CD4-positive, CD25-positive, alpha-beta regulatory T cell (primary cell): ENCODE data around the gene TRIO. TPM values are rescaled to one million over a fixed set of nuclear protein-coding genes. Genes with fewer than 3 reads are reported as not detected.

Experiments
- ATAC-seq, 2 donors: fragments of 150-1000 bp; cut with Tn5 transposase; one replicate each; pipeline ENCODE4 v1.10.0; 2021; ENCODE audit warnings: low read depth in 2 of 2, moderate number of reproducible peaks in 2 of 2, moderate library complexity in 1 of 2
- DNase-seq, 3 donors: peaks; one replicate each; pipeline versions ENCODE4 v3.0.0 to v3.0.0-alpha.2; 2012 to 2022; ENCODE audit warnings: mixed read lengths in 1 of 3
- H3K27ac ChIP-seq: one replicate; pipeline ENCODE4 v1.7.0; 2013; ENCODE audit warnings: mild to moderate bottlenecking, low read length; ENCODE audit not compliant: insufficient read depth, poor library complexity, severe bottlenecking
- H3K27me3 ChIP-seq: one replicate; pipeline ENCODE4 v1.7.0; 2013; ENCODE audit warnings: low read length; ENCODE audit not compliant: control insufficient read depth, insufficient read depth
- H3K36me3 ChIP-seq: one replicate; pipeline ENCODE4 v1.7.0; 2013; ENCODE audit warnings: mild to moderate bottlenecking, low read length, moderate library complexity; ENCODE audit not compliant: control insufficient read depth, insufficient read depth
- H3K4me1 ChIP-seq: 2 replicates; pipeline ENCODE4 v1.7.0; 2013; ENCODE audit warnings: mild to moderate bottlenecking, low read length; ENCODE audit not compliant: insufficient read depth, control insufficient read depth, poor library complexity, severe bottlenecking
- H3K4me3 ChIP-seq: one replicate; pipeline ENCODE4 v1.7.0; 2013; ENCODE audit warnings: low read depth, mild to moderate bottlenecking, low read length, moderate library complexity
- H3K9me3 ChIP-seq, 2 experiments: 1 replicate in 1 of 2; 2 replicates in 1 of 2; pipeline ENCODE4 v1.7.0; 2013; ENCODE audit warnings: low read length in 2 of 2, mild to moderate bottlenecking in 1 of 2, moderate library complexity in 1 of 2; ENCODE audit not compliant: control insufficient read depth in 2 of 2
- H3K27ac Mint-ChIP-seq, 3 donors: one replicate each; pipeline ENCODE4 v1.8.0; 2020 to 2022; ENCODE audit warnings: mild to moderate bottlenecking in 3 of 3, mixed read lengths in 3 of 3, moderate library complexity in 2 of 3
- H3K27me3 Mint-ChIP-seq: one replicate; pipeline ENCODE4 v1.8.0; 2022; ENCODE audit warnings: mild to moderate bottlenecking, mixed read lengths
- H3K36me3 Mint-ChIP-seq: one replicate; pipeline ENCODE4 v1.8.0; 2020; ENCODE audit warnings: mixed read lengths
- H3K4me1 Mint-ChIP-seq, 4 donors: one replicate each; pipeline ENCODE4 v1.8.0; 2020 to 2022; ENCODE audit warnings: mixed read lengths in 4 of 4, mild to moderate bottlenecking in 1 of 4
- H3K4me3 Mint-ChIP-seq, 4 donors: one replicate each; pipeline ENCODE4 v1.8.0; 2020 to 2022; ENCODE audit warnings: mild to moderate bottlenecking in 4 of 4, mixed read lengths in 4 of 4, moderate library complexity in 3 of 4
- H3K9me3 Mint-ChIP-seq, 7 donors: one replicate each; pipeline ENCODE4 v1.8.0; 2020 to 2022; ENCODE audit warnings: mixed read lengths in 7 of 7, mild to moderate bottlenecking in 3 of 7, moderate library complexity in 2 of 7
- polyA plus RNA-seq, 4 donors: library from polyadenylated mRNA; unstranded; fragments of 300-500 nt; fragmentation: Illumina TruSeq; gene quantifications; one replicate each; pipeline ENCODE4 v1.2.3, GENCODE V29; 2021
- total RNA-seq: library from RNA; stranded (reverse); gene quantifications from one replicate; pipeline ENCODE4 v1.2.3, GENCODE V29; 2022

Gene TRIO
- total and polyA plus RNA-seq, 5 donors from 2014 or later, result 1.2 to 7.6 (median 1.8) TPM

DNA sequence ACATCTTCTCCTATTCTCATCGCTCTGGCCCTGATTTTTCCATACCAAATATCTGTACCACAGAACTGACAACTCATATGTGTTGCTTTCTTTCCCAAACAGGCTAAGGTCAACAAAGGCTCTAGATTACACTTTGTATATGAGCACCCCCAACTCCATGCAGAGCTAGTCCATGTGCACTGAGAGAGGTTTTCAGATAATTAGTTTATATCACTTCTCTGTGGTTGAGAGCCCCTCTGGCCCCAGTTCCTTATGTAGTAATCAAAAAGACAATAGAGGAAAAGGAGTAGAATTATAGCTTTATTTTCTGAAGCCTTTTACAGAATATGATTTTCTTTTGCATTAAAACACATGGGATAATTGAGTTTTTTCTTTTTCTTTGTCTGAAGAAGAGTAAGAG is 120.0 kb downstream of the TRIO start:
- H3K4me1 ChIP-seq, result no peaks in the 10 kb centered on the region
- DNase-seq (no peak), ATAC-seq (no peak)
- H3K4me3 ChIP-seq, result no peak overlapping the region
- H3K27ac ChIP-seq, result no peak overlapping the region
- peaks cover 23% of the 10 kb centered on the region for H3K27me3 ChIP-seq
- H3K9me3 ChIP-seq, result no peaks in the 10 kb centered on the region
- no peaks in the 10 kb centered on the region for H3K36me3 Mint-ChIP-seq
- peaks cover 0 to 10% (median 4%) of the 10 kb centered on the region in 4 donors for H3K4me1 Mint-ChIP-seq
- peak overlapping the region in 1 of 3 donors; percentile 60 for H3K27ac Mint-ChIP-seq
- H3K27me3 Mint-ChIP-seq, result peaks cover 27% of the 10 kb centered on the region
- H3K36me3 ChIP-seq, result no peaks in the 10 kb centered on the region
- no peak overlapping the region for H3K4me3 Mint-ChIP-seq
- H3K9me3 Mint-ChIP-seq, result no peaks in the 10 kb centered on the region

- DNase-seq (no peak), ATAC-seq (no peak)
- no peaks in the 10 kb centered on the region for H3K9me3 Mint-ChIP-seq
- no peaks in the 10 kb centered on the region for H3K36me3 ChIP-seq
- no peak overlapping the region for H3K27ac Mint-ChIP-seq
- no peaks in the 10 kb centered on the region for H3K36me3 Mint-ChIP-seq
- peaks cover 23% of the 10 kb centered on the region for H3K27me3 ChIP-seq
- H3K4me1 Mint-ChIP-seq, result peaks cover 0 to 10% (median 4%) of the 10 kb centered on the region in 4 donors
- peaks cover 27% of the 10 kb centered on the region for H3K27me3 Mint-ChIP-seq
- H3K9me3 ChIP-seq, result no peaks in the 10 kb centered on the region
- no peak overlapping the region for H3K4me3 ChIP-seq
- H3K27ac ChIP-seq, result no peak overlapping the region
- no peak overlapping the region for H3K4me3 Mint-ChIP-seq
- no peaks in the 10 kb centered on the region for H3K4me1 ChIP-seq
These were observed 120.6 kb downstream of the TRIO start for GRCh38 chr5:14263699-14264098.

DNA sequence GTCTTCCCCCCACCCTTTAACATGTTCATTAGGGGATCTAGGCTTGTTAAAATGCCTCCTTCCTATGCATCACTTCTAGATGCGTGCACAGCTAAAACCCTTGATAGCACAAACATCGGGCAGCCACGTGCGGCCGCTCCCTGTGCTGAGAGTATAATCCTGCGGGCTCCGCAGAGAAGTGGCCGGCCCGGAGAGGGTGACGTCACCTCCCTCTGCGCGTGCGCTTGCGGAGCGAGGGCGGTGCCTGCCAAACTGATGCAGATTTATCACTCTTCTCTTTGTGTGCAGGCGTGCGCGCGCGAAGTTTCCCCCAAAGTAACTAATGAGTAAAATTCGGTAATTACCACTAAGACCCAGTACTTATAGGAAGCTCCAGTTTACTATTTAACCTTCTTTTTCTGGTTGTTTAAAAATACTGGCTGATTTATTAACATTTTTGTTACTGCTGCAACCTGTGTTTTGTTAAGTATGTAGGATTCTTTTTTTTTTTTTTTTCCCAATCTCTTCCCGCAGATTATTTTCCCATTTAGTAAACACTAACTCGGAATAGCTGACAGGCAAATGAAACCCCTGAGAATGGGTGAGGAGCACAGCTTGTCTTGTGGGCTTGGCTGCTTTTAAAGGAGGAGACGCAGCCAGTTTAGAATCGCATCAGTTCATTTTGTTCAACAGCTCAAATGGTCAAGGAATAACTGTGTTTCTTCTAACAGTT is 121.6 kb downstream of the TRIO start:
- Histone ChIP-seq H3K9me3 (no peaks in the 10 kb centered on the region), H3K36me3 (no peaks in the 10 kb centered on the region), H3K4me3 (no peak overlapping the region), H3K4me1 (no peaks in the 10 kb centered on the region), H3K27ac (no peak overlapping the region), H3K27me3 (peaks cover 28% of the 10 kb centered on the region)
- peak; percentile 43 to 75 (median 55) for DNase-seq
- Mint-ChIP-seq H3K9me3 (no peaks in the 10 kb centered on the region), H3K36me3 (no peaks in the 10 kb centered on the region), H3K27me3 (peaks cover 27% of the 10 kb centered on the region), H3K4me1 (peaks cover 0 to 10% (median 4%) of the 10 kb centered on the region in 4 donors), H3K4me3 (peak overlapping the region; percentile 10 to 74 (median 47)), H3K27ac (peak overlapping the region in 1 of 3 donors; percentile 20)
- ATAC-seq, result peak; percentile 72 to 76

DNA sequence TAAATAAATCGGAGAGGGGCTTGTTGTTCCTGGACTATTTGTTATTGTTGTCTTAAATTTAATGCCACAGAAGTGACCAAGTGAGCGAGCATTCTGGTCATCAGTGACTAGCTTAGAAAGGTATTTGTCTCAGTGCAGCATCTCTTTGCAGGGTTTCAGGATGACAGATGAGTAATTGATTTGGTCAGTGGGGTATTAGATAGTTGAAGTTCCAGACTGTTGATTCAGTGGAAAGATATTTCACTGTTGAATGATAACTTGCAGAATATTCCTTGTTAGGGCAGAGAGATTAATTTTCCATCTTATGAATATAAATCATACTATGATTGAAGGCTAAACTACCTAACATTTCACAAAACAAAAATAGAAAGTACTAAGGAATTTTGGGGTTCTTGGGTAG is 122.4 kb downstream of the TRIO start:
- Histone ChIP-seq H3K9me3 (no peaks in the 10 kb centered on the region), H3K27me3 (peaks cover 30% of the 10 kb centered on the region), H3K27ac (no peak overlapping the region), H3K4me1 (no peaks in the 10 kb centered on the region), H3K36me3 (no peaks in the 10 kb centered on the region), H3K4me3 (no peak overlapping the region)
- Mint-ChIP-seq H3K27me3 (peaks cover 31% of the 10 kb centered on the region), H3K9me3 (no peaks in the 10 kb centered on the region), H3K36me3 (no peaks in the 10 kb centered on the region), H3K4me3 (no peak overlapping the region), H3K4me1 (peaks cover 0 to 10% (median 4%) of the 10 kb centered on the region in 4 donors), H3K27ac (no peak overlapping the region)
- ATAC-seq (no peak), DNase-seq (no peak)

GRCh38 chr5:14266171-14266570 is 123.0 kb downstream of the TRIO start:
- H3K9me3 Mint-ChIP-seq, result no peaks in the 10 kb centered on the region
- H3K27ac Mint-ChIP-seq, result no peak overlapping the region
- H3K9me3 ChIP-seq, result no peaks in the 10 kb centered on the region
- no peaks in the 10 kb centered on the region for H3K36me3 Mint-ChIP-seq
- ATAC-seq (no peak), DNase-seq (no peak)
- H3K4me3 Mint-ChIP-seq, result peak overlapping the region in 1 of 4 donors; percentile 21
- H3K4me1 ChIP-seq, result no peaks in the 10 kb centered on the region
- no peaks in the 10 kb centered on the region for H3K36me3 ChIP-seq
- peaks cover 31% of the 10 kb centered on the region for H3K27me3 Mint-ChIP-seq
- H3K4me1 Mint-ChIP-seq, result peaks cover 0 to 10% (median 4%) of the 10 kb centered on the region in 4 donors
- no peak overlapping the region for H3K4me3 ChIP-seq
- H3K27me3 ChIP-seq, result peaks cover 29% of the 10 kb centered on the region
- H3K27ac ChIP-seq, result no peak overlapping the region

GRCh38 chr5:14266686-14267085 is 123.5 kb downstream of the TRIO start:
- H3K4me1 Mint-ChIP-seq, result peaks cover 0 to 8% (median 4%) of the 10 kb centered on the region in 4 donors
- no peak for DNase-seq
- no peaks in the 10 kb centered on the region for H3K9me3 ChIP-seq

DNA sequence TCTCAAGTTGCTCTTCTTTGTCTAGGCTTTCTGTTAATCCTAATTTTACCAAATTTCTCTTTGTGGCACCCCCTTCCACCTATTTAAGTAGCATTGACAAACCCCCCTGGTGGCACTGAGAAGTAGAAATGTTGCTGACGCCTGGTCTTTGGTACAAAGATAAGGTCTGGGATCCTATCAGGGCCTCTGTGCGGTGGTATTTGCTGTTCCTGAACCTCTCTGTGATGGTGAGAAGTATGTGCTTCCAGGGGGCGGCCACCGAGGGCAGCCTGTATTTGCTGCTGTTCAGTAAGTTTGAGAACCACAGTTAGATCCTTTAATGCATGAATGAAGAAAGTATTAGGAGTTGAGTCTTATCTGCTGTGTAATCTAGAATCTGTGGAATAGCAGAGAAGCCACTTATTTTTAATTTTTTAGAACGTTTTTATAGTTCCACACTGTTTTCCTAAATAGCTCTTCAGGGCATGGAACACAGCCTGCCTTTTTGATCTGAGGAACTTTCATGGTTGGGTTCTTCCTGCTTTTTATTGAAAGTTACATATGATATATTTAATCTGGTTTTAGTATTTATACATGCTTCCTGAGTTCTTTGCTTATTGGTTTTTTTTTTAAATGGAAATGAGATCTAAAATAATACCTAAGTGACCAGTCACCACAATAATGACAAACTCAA is 124.2 kb downstream of the TRIO start:
- Mint-ChIP-seq H3K4me1 (peaks cover 0 to 8% (median 4%) of the 10 kb centered on the region in 4 donors), H3K27me3 (peaks cover 41% of the 10 kb centered on the region), H3K36me3 (no peaks in the 10 kb centered on the region), H3K27ac (no peak overlapping the region), H3K4me3 (no peak overlapping the region), H3K9me3 (peaks cover 0 to 2% (median 0%) of the 10 kb centered on the region in 7 donors)
- H3K9me3 ChIP-seq, result no peaks in the 10 kb centered on the region
- DNase-seq (no peak), ATAC-seq (no peak)
- H3K36me3 ChIP-seq, result no peaks in the 10 kb centered on the region
- no peak overlapping the region for H3K27ac ChIP-seq
- H3K4me3 ChIP-seq, result no peak overlapping the region
- H3K27me3 ChIP-seq, result peaks cover 26% of the 10 kb centered on the region
- no peaks in the 10 kb centered on the region for H3K4me1 ChIP-seq

More at GRCh38 chr5:14266686-14267085, 123.5 kb downstream of the TRIO start:
- Histone ChIP-seq H3K27ac (no peak overlapping the region), H3K4me3 (no peak overlapping the region), H3K36me3 (no peaks in the 10 kb centered on the region), H3K4me1 (no peaks in the 10 kb centered on the region), H3K27me3 (peaks cover 26% of the 10 kb centered on the region)
- no peak for ATAC-seq
- no peak overlapping the region for H3K27ac Mint-ChIP-seq
- no peaks in the 10 kb centered on the region for H3K36me3 Mint-ChIP-seq
- peaks cover 0 to 1% (median 0%) of the 10 kb centered on the region in 7 donors for H3K9me3 Mint-ChIP-seq
- H3K27me3 Mint-ChIP-seq, result peaks cover 35% of the 10 kb centered on the region
- no peak overlapping the region for H3K4me3 Mint-ChIP-seq
